Keratinocyte (primary cell): Measurements from ENCODE around the gene TLDC2. TPM values are rescaled to one million over a fixed set of nuclear protein-coding genes. Genes with fewer than 3 reads are reported as not detected.

ENCODE experiments used
- DNase-seq: peaks from one replicate; pipeline ENCODE4 v3.0.0-alpha.2; 2011; ENCODE audit warnings: low read depth, missing footprints, low spot score
- FAIRE-seq: peaks from 2 replicates; lab custom pipeline; 2011; peaks lifted over from hg19 to GRCh38; lab: Jason Lieb, UNC
- H2AFZ ChIP-seq: 2 replicates; pipeline ENCODE4 v1.6.0; 2012; ENCODE audit warnings: low read length, control low read depth, inconsistent platforms; ENCODE audit not compliant: control insufficient read depth
- H3K27ac ChIP-seq: 2 replicates; pipeline ENCODE4 v1.5.1; 2011; ENCODE audit warnings: low read length; ENCODE audit not compliant: control insufficient read depth, insufficient read depth
- H3K27me3 ChIP-seq: 3 replicates; pipeline ENCODE4 v1.6.0; 2011; ENCODE audit warnings: low read length; ENCODE audit not compliant: control insufficient read depth, insufficient read depth; ENCODE audit errors: extremely low read depth
- H3K36me3 ChIP-seq, 2 experiments: 2 replicates in 1 of 2; 3 replicates in 1 of 2; pipeline ENCODE4 v1.5.1; 2011; ENCODE audit warnings: low read length in 2 of 2, mild to moderate bottlenecking in 1 of 2; ENCODE audit not compliant: control insufficient read depth in 2 of 2, insufficient read depth in 2 of 2; ENCODE audit errors: extremely low read depth in 1 of 2
- H3K4me1 ChIP-seq: 3 replicates; pipeline ENCODE4 v1.5.1; 2011; ENCODE audit warnings: low read length; ENCODE audit not compliant: control insufficient read depth, insufficient read depth; ENCODE audit errors: extremely low read depth
- H3K4me2 ChIP-seq: 3 replicates; pipeline ENCODE4 v1.6.0; 2011; ENCODE audit warnings: low read depth, low read length; ENCODE audit not compliant: control insufficient read depth, insufficient read depth; ENCODE audit errors: extremely low read depth
- H3K4me3 ChIP-seq, 3 experiments: fragments of 200-600 bp in 1 of 3; sonication (generic) in 1 of 3; 2 replicates in 2 of 3; 3 replicates in 1 of 3; pipeline ENCODE4 v1.5.1; 2011 to 2016; ENCODE audit warnings: low read length in 3 of 3, mild to moderate bottlenecking in 3 of 3, control low read depth in 2 of 3, inconsistent platforms in 1 of 3, low read depth in 1 of 3, mixed read lengths in 1 of 3, mixed run types in 1 of 3, moderate library complexity in 1 of 3; ENCODE audit not compliant: control insufficient read depth in 2 of 3, insufficient read depth in 2 of 3; ENCODE audit errors: extremely low read depth in 1 of 3
- H3K79me2 ChIP-seq: 2 replicates; pipeline ENCODE4 v1.6.0; 2012; ENCODE audit warnings: low read length; ENCODE audit not compliant: control insufficient read depth, insufficient read depth
- H3K9ac ChIP-seq: 3 replicates; pipeline ENCODE4 v1.6.0; 2011; ENCODE audit warnings: low read length; ENCODE audit not compliant: control insufficient read depth, insufficient read depth; ENCODE audit errors: extremely low read depth
- H3K9me1 ChIP-seq: 3 replicates; pipeline ENCODE4 v1.6.0; 2011; ENCODE audit warnings: low read length; ENCODE audit not compliant: control insufficient read depth, insufficient read depth; ENCODE audit errors: extremely low read depth
- H3K9me3 ChIP-seq: 2 replicates; pipeline ENCODE4 v1.5.1; 2012; ENCODE audit warnings: low read depth, low read length; ENCODE audit not compliant: control insufficient read depth
- H4K20me1 ChIP-seq: 3 replicates; pipeline ENCODE4 v1.6.0; 2011; ENCODE audit warnings: low read length; ENCODE audit not compliant: control insufficient read depth, insufficient read depth; ENCODE audit errors: extremely low read depth
- EZH2 ChIP-seq: IDR thresholded peaks from one replicate; pipeline ENCODE4 v1.6.1; 2012; ENCODE audit warnings: inconsistent platforms, mild to moderate bottlenecking, low read length, moderate library complexity
- dilution Hi-C: fragments of 300-500 bp; cut with MboI; formaldehyde crosslinking; loops from one replicate; pipeline ENCODE4 v1.7.0; 2020; ENCODE audit warnings: low sequenced_read_pairs; ENCODE audit not compliant: extremely low pct_ligation_motif_present
- polyA plus RNA-seq, 5 experiments: library from polyadenylated mRNA; depleted of rRNA in 3 of 5; stranded (reverse) in 3 of 5; stranded (forward) in 1 of 5; unstranded in 1 of 5; fragments of >200 nt; gene quantifications; 1 replicate in 1 of 5; 2 replicates in 3 of 5; 3 replicates in 1 of 5; pipeline versions ENCODE4 v1.2.1 to v1.2.3, GENCODE V29; 2011 to 2012; ENCODE audit warnings: missing spikeins in 2 of 5, low read depth in 1 of 5, low replicate concordance in 1 of 5
- TF ChIP-seq, protein P1 (sequence below), 3 experiments: IDR thresholded peaks in 1 of 3; conservative IDR thresholded peaks in 1 of 3; optimal IDR thresholded peaks in 1 of 3; 2 replicates in 2 of 3; 3 replicates in 1 of 3; pipeline versions ENCODE3 to v1.5.1; 2011; ENCODE audit warnings: low read length in 3 of 3, mild to moderate bottlenecking in 3 of 3, moderate library complexity in 2 of 3, control low read depth in 1 of 3, inconsistent platforms in 1 of 3; ENCODE audit not compliant: insufficient read depth in 2 of 3; ENCODE audit errors: extremely low read depth in 1 of 3

Gene TLDC2
- polyA plus RNA-seq, 1 donor (not counting 4 experiments of a cell fraction or from before 2014, with no cell fraction given), result 0.34 TPM

- dilution Hi-C loops, result no loop called here
- Histone ChIP-seq H3K36me3 (peaks cover 4 to 11% of the 10 kb centered on the region in 2 experiments), H2AFZ (no peak overlapping the region), H3K27ac (no peak overlapping the region), H3K27me3 (no peaks in the 10 kb centered on the region), H3K9me3 (no peaks in the 10 kb centered on the region), H3K4me2 (no peak overlapping the region), H3K79me2 (peaks cover 87% of the 10 kb centered on the region), H3K9me1 (peaks cover 10% of the 10 kb centered on the region), H3K9ac (no peak overlapping the region), H4K20me1 (peaks cover 3% of the 10 kb centered on the region), H3K4me3 (no peak overlapping the region), H3K4me1 (peaks cover 46% of the 10 kb centered on the region)
- TF ChIP-seq, protein P1, sequence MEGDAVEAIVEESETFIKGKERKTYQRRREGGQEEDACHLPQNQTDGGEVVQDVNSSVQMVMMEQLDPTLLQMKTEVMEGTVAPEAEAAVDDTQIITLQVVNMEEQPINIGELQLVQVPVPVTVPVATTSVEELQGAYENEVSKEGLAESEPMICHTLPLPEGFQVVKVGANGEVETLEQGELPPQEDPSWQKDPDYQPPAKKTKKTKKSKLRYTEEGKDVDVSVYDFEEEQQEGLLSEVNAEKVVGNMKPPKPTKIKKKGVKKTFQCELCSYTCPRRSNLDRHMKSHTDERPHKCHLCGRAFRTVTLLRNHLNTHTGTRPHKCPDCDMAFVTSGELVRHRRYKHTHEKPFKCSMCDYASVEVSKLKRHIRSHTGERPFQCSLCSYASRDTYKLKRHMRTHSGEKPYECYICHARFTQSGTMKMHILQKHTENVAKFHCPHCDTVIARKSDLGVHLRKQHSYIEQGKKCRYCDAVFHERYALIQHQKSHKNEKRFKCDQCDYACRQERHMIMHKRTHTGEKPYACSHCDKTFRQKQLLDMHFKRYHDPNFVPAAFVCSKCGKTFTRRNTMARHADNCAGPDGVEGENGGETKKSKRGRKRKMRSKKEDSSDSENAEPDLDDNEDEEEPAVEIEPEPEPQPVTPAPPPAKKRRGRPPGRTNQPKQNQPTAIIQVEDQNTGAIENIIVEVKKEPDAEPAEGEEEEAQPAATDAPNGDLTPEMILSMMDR (optimal IDR thresholded peaks at IDR 0.05 in 1 of 3, IDR thresholded peaks at IDR 0.05 in 1 of 3, conservative IDR thresholded peaks at IDR 0.05 in 1 of 3; ENCODE audit: extremely low read depth in 1 of 3, insufficient read depth in 2 of 3, low read length in 3 of 3), result no peak
- TF ChIP-seq EZH2, result no peak
- no peak for FAIRE-seq
- DNase-seq, result no peak
These were observed 23.8 kb upstream of the TLDC2 start for GRCh38 chr20:36852187-36852586.

GRCh38 chr20:36854348-36855240 lies 21.3 kb upstream of the TLDC2 start:
- peak overlapping the region; percentile 44 for H3K27ac ChIP-seq
- DNase-seq, result no peak
- TF ChIP-seq EZH2, result no peak
- TF ChIP-seq, protein P1 (optimal IDR thresholded peaks at IDR 0.05 in 1 of 3, IDR thresholded peaks at IDR 0.05 in 1 of 3, conservative IDR thresholded peaks at IDR 0.05 in 1 of 3; ENCODE audit: extremely low read depth in 1 of 3, insufficient read depth in 2 of 3, low read length in 3 of 3), result no peak
- H3K36me3 ChIP-seq, result peaks cover 4 to 22% of the 10 kb centered on the region in 2 experiments
- peak overlapping the region; percentile 52 for H3K4me2 ChIP-seq
- H3K79me2 ChIP-seq, result peaks cover 90% of the 10 kb centered on the region
- H2AFZ ChIP-seq, result no peak overlapping the region
- no peaks in the 10 kb centered on the region for H3K27me3 ChIP-seq
- H3K9ac ChIP-seq, result peak overlapping the region; percentile 29
- peaks cover 58% of the 10 kb centered on the region for H3K4me1 ChIP-seq
- H4K20me1 ChIP-seq, result peaks cover 4% of the 10 kb centered on the region
- no peak overlapping the region for H3K4me3 ChIP-seq
- no peaks in the 10 kb centered on the region for H3K9me3 ChIP-seq
- H3K9me1 ChIP-seq, result peaks cover 10% of the 10 kb centered on the region
- dilution Hi-C loops, result no loop called here
- FAIRE-seq, result no peak
